AG09309 (cell line): Measurements from ENCODE around the gene CUL4A.

Source experiments
- DNase-seq: peaks from one replicate; pipeline ENCODE4 v3.0.0-alpha.2; 2010; ENCODE audit warnings: low read depth
- H3K4me3 ChIP-seq: 2 replicates; pipeline ENCODE4 v1.5.1; 2011; ENCODE audit warnings: mild to moderate bottlenecking, low read depth, low read length, moderate library complexity; ENCODE audit not compliant: control insufficient read depth
- CTCF ChIP-seq: IDR thresholded peaks from 2 replicates; pipeline ENCODE4 v1.5.1; 2011; ENCODE audit warnings: mild to moderate bottlenecking, low read depth, low read length, inconsistent platforms; ENCODE audit not compliant: insufficient read depth, control insufficient read depth; ENCODE audit errors: missing control alignments

CUL4A gene

GRCh38 chr13:113166266-113166665 lies 43.1 kb upstream of the CUL4A start:
- H3K4me3 ChIP-seq = no peak overlapping the region
- TF ChIP-seq CTCF = no peak
- no peak for DNase-seq

GRCh38 chr13:113166681-113167080 lies 42.7 kb upstream of the CUL4A start:
- H3K4me3 ChIP-seq = no peak overlapping the region
- no peak for TF ChIP-seq CTCF
- DNase-seq = no peak

GRCh38 chr13:113167155-113167554 lies 42.3 kb upstream of the CUL4A start:
- no peak for TF ChIP-seq CTCF
- H3K4me3 ChIP-seq = no peak overlapping the region
- no peak for DNase-seq

GRCh38 chr13:113167575-113167974 lies 41.8 kb upstream of the CUL4A start:
- H3K4me3 ChIP-seq = no peak overlapping the region
- no peak for DNase-seq
- TF ChIP-seq CTCF = no peak

- TF ChIP-seq CTCF = no peak
- DNase-seq = no peak
- no peak overlapping the region for H3K4me3 ChIP-seq
Measured at GRCh38 chr13:113168211-113168610, 41.2 kb upstream of the CUL4A start.

GRCh38 chr13:113169277-113170272 lies 39.8 kb upstream of the CUL4A start:
- no peak overlapping the region for H3K4me3 ChIP-seq
- no peak for DNase-seq
- TF ChIP-seq CTCF = no peak

GRCh38 chr13:113170511-113170910 lies 38.9 kb upstream of the CUL4A start:
- no peak for TF ChIP-seq CTCF
- H3K4me3 ChIP-seq = no peak overlapping the region
- no peak for DNase-seq
